ENCODE results near the gene AMBRA1.

Gene AMBRA1

GRCh38 chr11:46478196-46478595, 115.6 kb downstream of the AMBRA1 start:
- TF ChIP-seq L3MBTL2 (conservative IDR thresholded peaks at IDR 0.05) (no peak), ARNT (IDR thresholded peaks at IDR 0.05) (no peak), FOXM1 (IDR thresholded peaks at IDR 0.05; ENCODE audit: borderline replicate concordance) (no peak), LEF1 (IDR thresholded peaks at IDR 0.05; ENCODE audit: borderline replicate concordance) (no peak), FOXA1 (IDR thresholded peaks at IDR 0.05) (no peak), FOXK2 (IDR thresholded peaks at IDR 0.05) (no peak), PKNOX1 (IDR thresholded peaks at IDR 0.05) (no peak), NFRKB (IDR thresholded peaks at IDR 0.05) (no peak), CTBP1 (IDR thresholded peaks at IDR 0.05; ENCODE audit: borderline replicate concordance) (no peak), ZNF384 (IDR thresholded peaks at IDR 0.05) (no peak), ELF4 (IDR thresholded peaks at IDR 0.05) (no peak)
- no peak for DNase-seq (ENCODE audit: extremely low spot score)
- ChIA-PET CTCF (interaction anchor here (0.6 to 4.0 kb wide), 2 partner anchors 12 to 566 kb away, joined by 3 to 23 read pairs; no protein-coding TSS in a partner anchor), POLR2A (no interaction called here)

- no peak for TF ChIP-seq BHLHE40 (IDR thresholded peaks at IDR 0.05; ENCODE audit: borderline replicate concordance)
- DNase-seq (ENCODE audit: extremely low spot score): no peak
- POLR2A ChIA-PET: no interaction called here
- CTCF ChIA-PET: no interaction called here
Measured at GRCh38 chr11:46477136-46477535, 116.7 kb downstream of the AMBRA1 start.

- ChIA-PET POLR2A (no interaction called here), CTCF (interaction anchor here (1.6 kb wide), 1 partner anchor 14 kb away, joined by 5 read pairs; no protein-coding TSS in a partner anchor)
- TF ChIP-seq FOXK2 (IDR thresholded peaks at IDR 0.05) (no peak), ELF4 (IDR thresholded peaks at IDR 0.05) (no peak), FOXA1 (IDR thresholded peaks at IDR 0.05) (no peak), LEF1 (IDR thresholded peaks at IDR 0.05; ENCODE audit: borderline replicate concordance) (no peak), SP1 (IDR thresholded peaks at IDR 0.05) (no peak), ZNF384 (IDR thresholded peaks at IDR 0.05) (no peak), BHLHE40 (IDR thresholded peaks at IDR 0.05; ENCODE audit: borderline replicate concordance) (no peak), FOXM1 (IDR thresholded peaks at IDR 0.05; ENCODE audit: borderline replicate concordance) (no peak), CTBP1 (IDR thresholded peaks at IDR 0.05; ENCODE audit: borderline replicate concordance) (no peak), SUZ12 (IDR thresholded peaks at IDR 0.05) (no peak), TARDBP (IDR thresholded peaks at IDR 0.05) (no peak), HDGF (IDR thresholded peaks at IDR 0.05; ENCODE audit: borderline replicate concordance) (no peak), ARNT (IDR thresholded peaks at IDR 0.05) (no peak), PKNOX1 (IDR thresholded peaks at IDR 0.05) (no peak), L3MBTL2 (conservative IDR thresholded peaks at IDR 0.05) (no peak), NFRKB (IDR thresholded peaks at IDR 0.05) (no peak)
- no peak for DNase-seq (ENCODE audit: extremely low spot score)
Measured at GRCh38 chr11:46475926-46476545, 117.8 kb downstream of the AMBRA1 start.

- ChIA-PET CTCF (interaction anchor here (1.6 kb wide), 1 partner anchor 15 kb away, joined by 5 read pairs; no protein-coding TSS in a partner anchor), POLR2A (no interaction called here)
- TF ChIP-seq NFRKB (IDR thresholded peaks at IDR 0.05): no peak
- TF ChIP-seq ZNF384 (IDR thresholded peaks at IDR 0.05): no peak
- TF ChIP-seq L3MBTL2 (conservative IDR thresholded peaks at IDR 0.05): no peak
- TF ChIP-seq LEF1 (IDR thresholded peaks at IDR 0.05; ENCODE audit: borderline replicate concordance): no peak
- no peak for TF ChIP-seq FOXA1 (IDR thresholded peaks at IDR 0.05)
- no peak for TF ChIP-seq BHLHE40 (IDR thresholded peaks at IDR 0.05; ENCODE audit: borderline replicate concordance)
- no peak for TF ChIP-seq ELF4 (IDR thresholded peaks at IDR 0.05)
- no peak for TF ChIP-seq TARDBP (IDR thresholded peaks at IDR 0.05)
- no peak for TF ChIP-seq HDGF (IDR thresholded peaks at IDR 0.05; ENCODE audit: borderline replicate concordance)
- TF ChIP-seq ARNT (IDR thresholded peaks at IDR 0.05): no peak
- DNase-seq (ENCODE audit: extremely low spot score): no peak
Measured at GRCh38 chr11:46475051-46475925, 118.5 kb downstream of the AMBRA1 start.

GRCh38 chr11:46472662-46472994, 121.2 kb downstream of the AMBRA1 start:
- ChIA-PET CTCF (interaction anchor here (0.7 kb wide), 1 partner anchor 81 kb away, joined by 3 read pairs; the partner anchor contains the start of gene CHRM4), POLR2A (no interaction called here)
- TF ChIP-seq CTBP1 (IDR thresholded peaks at IDR 0.05; ENCODE audit: borderline replicate concordance): no peak
- TF ChIP-seq ELF4 (IDR thresholded peaks at IDR 0.05): no peak
- TF ChIP-seq LEF1 (IDR thresholded peaks at IDR 0.05; ENCODE audit: borderline replicate concordance): no peak
- TF ChIP-seq FOXM1 (IDR thresholded peaks at IDR 0.05; ENCODE audit: borderline replicate concordance): no peak
- TF ChIP-seq TARDBP (IDR thresholded peaks at IDR 0.05): no peak
- TF ChIP-seq SP1 (IDR thresholded peaks at IDR 0.05): no peak
- TF ChIP-seq FOXK2 (IDR thresholded peaks at IDR 0.05): no peak
- no peak for TF ChIP-seq ZNF384 (IDR thresholded peaks at IDR 0.05)
- TF ChIP-seq L3MBTL2 (conservative IDR thresholded peaks at IDR 0.05): no peak
- no peak for TF ChIP-seq PKNOX1 (IDR thresholded peaks at IDR 0.05)
- TF ChIP-seq ARNT (IDR thresholded peaks at IDR 0.05): no peak
- TF ChIP-seq FOXA1 (IDR thresholded peaks at IDR 0.05): no peak
- no peak for TF ChIP-seq HDGF (IDR thresholded peaks at IDR 0.05; ENCODE audit: borderline replicate concordance)
- TF ChIP-seq BHLHE40 (IDR thresholded peaks at IDR 0.05; ENCODE audit: borderline replicate concordance): no peak
- no peak for TF ChIP-seq SUZ12 (IDR thresholded peaks at IDR 0.05)
- no peak for TF ChIP-seq NFRKB (IDR thresholded peaks at IDR 0.05)
- DNase-seq (ENCODE audit: extremely low spot score): no peak

Measured in HEK293T (cell line).